ENCODE results near the gene ACP6.
A peak's percentile ranks its signal among the peaks of the same experiment; 100 is the strongest.

Gene ACP6

DNA sequence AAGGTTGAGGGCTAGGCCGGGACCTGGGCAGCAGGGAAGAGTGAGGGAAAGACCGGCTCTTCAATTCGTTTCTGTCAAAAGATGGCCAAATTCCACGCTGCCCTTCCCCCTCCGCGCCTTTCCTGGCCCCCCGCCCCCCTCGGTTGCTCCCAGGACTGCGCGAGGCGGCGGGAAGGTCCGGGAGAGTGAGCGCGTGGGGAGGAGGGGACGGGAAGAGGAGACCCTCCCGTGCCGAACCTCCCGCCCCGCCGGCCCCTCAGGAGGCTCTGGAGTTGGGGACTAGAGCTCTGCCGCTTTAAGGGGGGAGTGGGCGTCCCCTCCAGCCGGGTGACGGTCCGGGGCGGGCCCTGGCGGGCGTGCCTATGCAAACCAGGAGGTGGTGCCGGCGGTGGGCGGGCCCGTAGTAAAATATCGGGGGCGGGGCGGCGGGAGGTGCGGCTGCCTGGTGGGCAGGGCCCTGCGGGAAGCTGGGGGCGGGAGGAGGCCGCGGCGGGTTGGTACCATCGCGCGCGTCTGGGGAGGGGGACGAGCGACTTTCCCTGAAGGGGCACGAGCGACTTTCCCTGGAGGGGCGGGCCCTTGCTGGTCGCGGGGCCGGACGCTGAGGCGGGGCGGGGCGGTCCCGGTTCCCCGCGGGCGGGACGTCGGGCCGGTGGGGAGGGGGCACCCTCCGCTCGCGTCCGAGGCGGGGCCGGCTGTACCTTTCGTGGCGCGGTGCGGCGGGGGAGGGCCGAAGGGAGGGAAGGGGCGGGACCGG lies 70.8 kb downstream of the ACP6 start:
- DNase-seq (peak; percentile 98), ATAC-seq (ENCODE audit: insufficient read depth, low read depth) (peak; percentile 84)
- Histone ChIP-seq H3K27me3 (ENCODE audit: insufficient read depth, low read length, poor library complexity) (peaks cover 25% of the 10 kb centered on the region), H3K4me1 (ENCODE audit: insufficient read depth, low read length) (peaks cover 24% of the 10 kb centered on the region), H3K27ac (ENCODE audit: low read length) (peak overlapping the region; percentile 68), H2AFZ (ENCODE audit: low read depth, low read length) (peak overlapping the region; percentile 81), H3K9ac (ENCODE audit: low read depth, low read length) (peak overlapping the region; percentile 71), H3K9me3 (ENCODE audit: insufficient read depth, low read length, severe bottlenecking) (no peaks in the 10 kb centered on the region), H3K4me3 (ENCODE audit: low read depth in 1 of 2, low read length in 2 of 2) (peak overlapping the region; percentile 25 to 83; a peak in 3 of 4 replicates), H3K79me2 (ENCODE audit: insufficient read depth, low read length) (peaks cover 17% of the 10 kb centered on the region), H3K4me2 (ENCODE audit: insufficient read depth, low read length) (peak overlapping the region; percentile 90), H4K20me1 (ENCODE audit: insufficient read depth, low read length) (no peaks in the 10 kb centered on the region), H3K36me3 (ENCODE audit: insufficient read depth, low read length) (no peaks in the 10 kb centered on the region)
- TF ChIP-seq EZH2 (IDR thresholded peaks at IDR 0.05; ENCODE audit: borderline replicate concordance, low read depth, low read length, severe bottlenecking), result no peak
- no peak for TF ChIP-seq CTCF (IDR thresholded peaks at IDR 0.05; ENCODE audit: borderline replicate concordance, extremely low read depth, low read length, poor library complexity, severe bottlenecking)

DNA sequence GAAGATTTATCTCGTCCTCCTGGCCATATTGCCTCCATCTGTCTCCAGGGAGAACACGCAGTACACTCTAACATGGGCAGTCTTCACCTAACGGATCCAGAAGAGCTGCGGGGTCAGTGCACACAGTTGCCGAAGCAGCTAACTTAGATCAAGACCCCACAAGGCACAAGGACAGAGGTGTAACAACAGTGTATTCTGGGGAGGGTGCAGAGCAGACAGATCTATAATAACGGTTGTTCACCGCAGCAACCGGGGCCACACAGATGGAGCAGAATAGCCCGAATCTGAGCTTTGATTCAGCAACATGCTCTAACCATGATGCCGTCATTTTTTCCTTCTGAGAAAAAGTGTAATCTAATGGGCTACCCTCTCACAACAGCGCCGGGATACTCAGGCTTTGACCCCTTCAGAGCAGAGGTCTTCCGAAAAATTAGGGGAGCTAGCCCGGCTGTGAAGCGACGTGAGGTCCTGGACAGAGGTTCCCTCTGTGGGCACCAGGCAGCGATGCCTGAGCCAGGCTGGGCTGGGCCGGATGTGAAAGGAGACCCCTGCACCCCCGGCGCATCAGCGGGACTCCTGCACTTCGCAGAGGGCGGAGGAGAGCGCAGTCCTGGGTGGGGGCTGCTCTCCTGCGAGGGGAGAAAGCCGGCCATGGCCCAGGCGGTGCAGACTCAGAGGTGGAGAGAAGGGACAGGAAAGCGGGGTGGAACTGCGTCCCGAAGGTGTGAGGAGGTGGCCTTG lies 71.5 kb downstream of the ACP6 start:
- peaks cover 25% of the 10 kb centered on the region for H3K27me3 ChIP-seq (ENCODE audit: insufficient read depth, low read length, poor library complexity)
- ATAC-seq (ENCODE audit: insufficient read depth, low read depth) (peak; percentile 31), DNase-seq (peak; percentile 63)
- peak overlapping the region; percentile 71 for H3K9ac ChIP-seq (ENCODE audit: low read depth, low read length)
- H3K36me3 ChIP-seq (ENCODE audit: insufficient read depth, low read length), result no peaks in the 10 kb centered on the region
- no peaks in the 10 kb centered on the region for H4K20me1 ChIP-seq (ENCODE audit: insufficient read depth, low read length)
- H3K79me2 ChIP-seq (ENCODE audit: insufficient read depth, low read length), result peaks cover 17% of the 10 kb centered on the region
- TF ChIP-seq CTCF (IDR thresholded peaks at IDR 0.05; ENCODE audit: borderline replicate concordance, extremely low read depth, low read length, poor library complexity, severe bottlenecking) (peak; percentile 15), EZH2 (IDR thresholded peaks at IDR 0.05; ENCODE audit: borderline replicate concordance, low read depth, low read length, severe bottlenecking) (peak; percentile 42)
- peak overlapping the region; percentile 25 to 83; a peak in 3 of 4 replicates for H3K4me3 ChIP-seq (ENCODE audit: low read depth in 1 of 2, low read length in 2 of 2)
- H3K4me2 ChIP-seq (ENCODE audit: insufficient read depth, low read length), result peak overlapping the region; percentile 90
- peak overlapping the region; percentile 68 for H3K27ac ChIP-seq (ENCODE audit: low read length)
- H3K4me1 ChIP-seq (ENCODE audit: insufficient read depth, low read length), result peaks cover 24% of the 10 kb centered on the region
- peak overlapping the region; percentile 81 for H2AFZ ChIP-seq (ENCODE audit: low read depth, low read length)
- H3K9me3 ChIP-seq (ENCODE audit: insufficient read depth, low read length, severe bottlenecking), result no peaks in the 10 kb centered on the region

GRCh38 chr1:147597010-147597409 lies 73.3 kb downstream of the ACP6 start:
- H3K27me3 ChIP-seq (ENCODE audit: insufficient read depth, low read length, poor library complexity), result peaks cover 25% of the 10 kb centered on the region
- H3K4me3 ChIP-seq (ENCODE audit: low read depth in 1 of 2, low read length in 2 of 2), result no peak overlapping the region
- no peaks in the 10 kb centered on the region for H3K36me3 ChIP-seq (ENCODE audit: insufficient read depth, low read length)
- H3K4me1 ChIP-seq (ENCODE audit: insufficient read depth, low read length), result peaks cover 24% of the 10 kb centered on the region
- H3K4me2 ChIP-seq (ENCODE audit: insufficient read depth, low read length), result no peak overlapping the region
- TF ChIP-seq EZH2 (IDR thresholded peaks at IDR 0.05; ENCODE audit: borderline replicate concordance, low read depth, low read length, severe bottlenecking) (no peak), CTCF (IDR thresholded peaks at IDR 0.05; ENCODE audit: borderline replicate concordance, extremely low read depth, low read length, poor library complexity, severe bottlenecking) (no peak)
- no peaks in the 10 kb centered on the region for H3K9me3 ChIP-seq (ENCODE audit: insufficient read depth, low read length, severe bottlenecking)
- no peak for ATAC-seq (ENCODE audit: insufficient read depth, low read depth)
- no peak overlapping the region for H3K9ac ChIP-seq (ENCODE audit: low read depth, low read length)
- DNase-seq, result no peak
- no peak overlapping the region for H3K27ac ChIP-seq (ENCODE audit: low read length)
- no peaks in the 10 kb centered on the region for H4K20me1 ChIP-seq (ENCODE audit: insufficient read depth, low read length)
- peaks cover 13% of the 10 kb centered on the region for H3K79me2 ChIP-seq (ENCODE audit: insufficient read depth, low read length)
- H2AFZ ChIP-seq (ENCODE audit: low read depth, low read length), result no peak overlapping the region

Data from DND-41 (cell line).